ENCODE results near the gene JAML.

Gene JAML

DNA sequence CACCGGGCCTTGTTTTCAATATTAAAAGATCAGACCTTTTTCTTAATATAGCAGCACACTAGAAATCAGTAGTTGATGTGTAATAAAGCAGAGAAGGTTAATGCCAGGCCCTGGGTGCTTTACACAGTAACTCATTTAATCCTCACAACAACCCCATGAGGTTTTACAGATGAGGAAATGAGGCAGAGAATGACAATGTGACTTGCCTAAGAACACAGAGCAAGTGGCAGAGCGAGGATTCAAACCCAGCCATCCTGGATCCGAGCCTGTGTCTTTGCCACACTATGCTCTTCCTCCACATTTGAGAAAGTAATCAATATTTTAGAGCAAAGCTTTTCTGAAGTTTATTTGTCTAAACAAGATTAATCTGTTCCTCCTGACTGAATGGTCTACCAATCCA lies 7.2 kb downstream of the JAML start:
- no peaks in the 10 kb centered on the region for H3K9me3 ChIP-seq (replicated peaks in 1 of 11)
- TF ChIP-seq Cebpa-rat (IDR thresholded peaks at IDR 0.05), result no peak
- no peaks in the 10 kb centered on the region for H3K27me3 ChIP-seq
- peak overlapping the region in 2 of 11 experiments; percentile 49 to 77; a peak in 4 of 22 replicates for H3K9ac ChIP-seq
- H3K4me2 ChIP-seq, result peak overlapping the region in 9 of 11 experiments; percentile 56 to 99 (median 82); a peak in 17 of 22 replicates
- no peak overlapping the region for H3K4me3 ChIP-seq
- H3K36me3 ChIP-seq, result peaks cover 0 to under 1% (median 0%) of the 10 kb centered on the region in 11 experiments; a peak in 2 of 22 replicates
- no peaks in the 10 kb centered on the region for H4K20me1 ChIP-seq
- H3K27ac ChIP-seq, result peak overlapping the region in 7 of 11 experiments; percentile 27 to 90 (median 85); a peak in 10 of 22 replicates
- H3K4me1 ChIP-seq, result peaks cover 47 to 97% (median 56%) of the 10 kb centered on the region in 10 experiments

GRCh38 chr11:118216621-118217481 lies 8.0 kb downstream of the JAML start:
- Histone ChIP-seq H3K9me3 (replicated peaks in 1 of 11) (no peaks in the 10 kb centered on the region), H3K9ac (peak overlapping the region in 4 of 11 experiments; percentile 49 to 77 (median 60); a peak in 6 of 22 replicates), H3K4me2 (peak overlapping the region; percentile 32 to 99 (median 80)), H3K27ac (peak overlapping the region in 8 of 11 experiments; percentile 27 to 90 (median 85); a peak in 15 of 22 replicates), H3K4me3 (peak overlapping the region in 4 of 10 experiments; percentile 5 to 33 (median 19); a peak in 5 of 20 replicates), H3K4me1 (peaks cover 47 to 97% (median 63%) of the 10 kb centered on the region in 10 experiments), H3K27me3 (no peaks in the 10 kb centered on the region), H4K20me1 (no peaks in the 10 kb centered on the region), H3K36me3 (peaks cover 0 to 8% (median 0%) of the 10 kb centered on the region in 11 experiments; a peak in 4 of 22 replicates)
- TF ChIP-seq Cebpa-rat (IDR thresholded peaks at IDR 0.05), result no peak

DNA sequence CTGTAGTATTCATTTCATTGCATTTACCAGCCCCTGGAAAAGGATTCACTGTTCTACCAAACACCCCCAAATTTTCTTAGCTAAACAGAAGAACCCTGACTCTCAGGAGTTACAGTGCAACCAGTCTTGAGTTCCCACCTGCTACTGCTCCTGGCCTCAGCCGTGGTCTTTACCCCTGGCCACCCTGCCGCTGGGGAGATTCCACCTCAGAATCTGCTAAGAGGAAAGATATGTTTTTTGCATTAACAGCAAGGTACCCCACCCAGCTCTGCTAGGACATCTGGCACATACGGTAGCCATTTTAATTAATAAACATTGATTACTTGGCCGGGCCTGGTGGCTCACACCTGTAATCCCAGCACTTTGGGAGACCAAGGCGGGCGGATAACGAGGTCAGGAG lies 9.0 kb downstream of the JAML start:
- Histone ChIP-seq H3K9ac (peak overlapping the region in 7 of 11 experiments; percentile 57 to 77 (median 70); a peak in 11 of 22 replicates), H3K4me3 (peak overlapping the region in 4 of 10 experiments; percentile 10 to 37 (median 29); a peak in 4 of 20 replicates), H3K4me1 (peaks cover 47 to 97% (median 74%) of the 10 kb centered on the region in 10 experiments), H3K27ac (peak overlapping the region in 10 of 11 experiments; percentile 68 to 90 (median 84); a peak in 19 of 22 replicates), H3K9me3 (replicated peaks in 1 of 11) (no peaks in the 10 kb centered on the region), H3K4me2 (peak overlapping the region; percentile 70 to 99 (median 82)), H3K36me3 (peaks cover 0 to 19% (median 0%) of the 10 kb centered on the region in 11 experiments; a peak in 4 of 22 replicates), H4K20me1 (no peaks in the 10 kb centered on the region), H3K27me3 (no peaks in the 10 kb centered on the region)
- no peak for TF ChIP-seq Cebpa-rat (IDR thresholded peaks at IDR 0.05)

DNA sequence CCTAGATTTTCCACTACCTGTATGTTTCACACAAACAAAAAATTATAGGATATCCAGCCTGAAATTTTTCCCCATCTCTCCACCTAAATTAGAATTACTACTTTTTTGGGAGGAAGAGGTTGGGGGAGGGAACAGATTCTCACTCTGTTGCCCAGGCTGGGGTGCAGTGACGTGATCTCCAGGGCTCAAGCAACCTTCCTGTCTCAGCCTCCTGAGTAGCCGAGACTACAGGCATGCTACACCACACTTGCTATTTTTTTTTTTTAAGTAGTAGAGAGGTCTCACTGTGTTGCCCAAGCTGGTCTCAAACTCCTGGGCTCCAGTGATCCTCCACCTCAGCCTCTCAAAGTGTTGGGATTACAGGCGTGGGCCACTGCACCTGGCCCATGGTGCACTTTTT lies 9.5 kb downstream of the JAML start:
- no peaks in the 10 kb centered on the region for H4K20me1 ChIP-seq
- H3K4me3 ChIP-seq, result peak overlapping the region in 5 of 10 experiments; percentile 10 to 37 (median 26); a peak in 6 of 20 replicates
- H3K4me2 ChIP-seq, result peak overlapping the region; percentile 70 to 99 (median 82)
- H3K9me3 ChIP-seq (replicated peaks in 1 of 11), result no peaks in the 10 kb centered on the region
- peaks cover 0 to 24% (median 0%) of the 10 kb centered on the region in 11 experiments; a peak in 4 of 22 replicates for H3K36me3 ChIP-seq
- peak overlapping the region in 10 of 11 experiments; percentile 68 to 90 (median 84); a peak in 21 of 22 replicates for H3K27ac ChIP-seq
- peaks cover 47 to 98% (median 77%) of the 10 kb centered on the region in 10 experiments for H3K4me1 ChIP-seq
- no peak for TF ChIP-seq Cebpa-rat (IDR thresholded peaks at IDR 0.05)
- H3K9ac ChIP-seq, result peak overlapping the region in 9 of 11 experiments; percentile 45 to 77 (median 67); a peak in 15 of 22 replicates
- H3K27me3 ChIP-seq, result no peaks in the 10 kb centered on the region

GRCh38 chr11:118214210-118214914 lies 10.4 kb downstream of the JAML start:
- H3K27ac ChIP-seq, result peak overlapping the region; percentile 45 to 90 (median 84)
- peak overlapping the region; percentile 4 to 77 (median 67); a peak in 19 of 22 replicates for H3K9ac ChIP-seq
- peak overlapping the region; percentile 70 to 99 (median 82) for H3K4me2 ChIP-seq
- H3K4me3 ChIP-seq, result peak overlapping the region in 6 of 10 experiments; percentile 5 to 37 (median 21); a peak in 10 of 20 replicates
- peak in 9 of 11 experiments; percentile 52 to 78 (median 67); a peak in 13 of 22 replicates for TF ChIP-seq Cebpa-rat (IDR thresholded peaks at IDR 0.05)
- no peaks in the 10 kb centered on the region for H4K20me1 ChIP-seq
- H3K4me1 ChIP-seq, result peaks cover 47 to 98% (median 77%) of the 10 kb centered on the region in 10 experiments
- H3K27me3 ChIP-seq, result no peaks in the 10 kb centered on the region
- H3K36me3 ChIP-seq, result peaks cover 0 to 33% (median 0%) of the 10 kb centered on the region in 11 experiments; a peak in 4 of 22 replicates
- no peaks in the 10 kb centered on the region for H3K9me3 ChIP-seq (replicated peaks in 1 of 11)

DNA sequence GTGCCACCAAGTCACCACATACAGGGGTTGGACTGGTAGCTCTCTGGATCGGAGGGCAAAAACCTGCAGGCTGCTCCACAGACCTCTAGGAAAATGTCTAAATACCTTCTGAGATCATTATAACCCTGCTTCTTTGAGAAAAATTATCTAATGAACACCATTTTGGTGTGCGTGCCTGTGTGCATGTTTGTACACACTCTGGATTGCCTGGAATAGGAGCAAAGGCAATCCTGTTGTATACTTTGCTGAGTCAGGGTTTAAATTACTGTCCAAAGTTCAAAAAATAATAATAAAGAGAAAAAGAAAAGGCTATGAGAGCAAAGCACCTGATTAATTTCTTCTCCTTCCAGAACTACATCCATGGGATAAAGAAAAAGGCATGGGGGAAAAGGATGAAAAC lies 11.0 kb downstream of the JAML start:
- H3K4me3 ChIP-seq, result peak overlapping the region in 3 of 10 experiments; percentile 2 to 32 (median 19); a peak in 4 of 20 replicates
- peak overlapping the region in 10 of 11 experiments; percentile 3 to 77 (median 68); a peak in 17 of 22 replicates for H3K9ac ChIP-seq
- no peaks in the 10 kb centered on the region for H3K27me3 ChIP-seq
- H3K36me3 ChIP-seq, result peaks cover 0 to 38% (median 0%) of the 10 kb centered on the region in 11 experiments; a peak in 4 of 22 replicates
- no peak for TF ChIP-seq Cebpa-rat (IDR thresholded peaks at IDR 0.05)
- H3K4me2 ChIP-seq, result peak overlapping the region; percentile 70 to 99 (median 82)
- peaks cover 47 to 98% (median 77%) of the 10 kb centered on the region in 10 experiments for H3K4me1 ChIP-seq
- H3K9me3 ChIP-seq (replicated peaks in 1 of 11), result no peaks in the 10 kb centered on the region
- no peaks in the 10 kb centered on the region for H4K20me1 ChIP-seq
- H3K27ac ChIP-seq, result peak overlapping the region; percentile 45 to 90 (median 84)

DNA sequence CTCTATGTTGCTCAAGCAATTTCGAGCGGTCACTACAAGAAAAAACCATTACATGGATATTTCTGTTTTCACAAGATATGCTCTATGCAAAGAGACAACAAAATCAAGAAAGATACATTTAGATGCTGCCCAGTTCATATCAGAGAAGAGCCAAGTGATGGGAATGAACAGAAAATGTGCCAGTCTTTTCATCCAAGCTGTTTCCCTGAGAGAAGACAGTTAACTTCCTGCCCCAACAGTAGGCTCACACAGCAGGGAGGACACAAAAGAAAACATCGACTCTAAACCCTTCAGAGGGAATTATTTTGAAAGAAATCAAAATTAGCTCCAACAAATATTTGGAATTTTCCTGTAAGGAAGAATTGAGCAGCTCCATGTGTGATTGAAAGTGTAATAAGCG lies 11.6 kb downstream of the JAML start:
- Histone ChIP-seq H3K9ac (peak overlapping the region in 8 of 11 experiments; percentile 3 to 77 (median 72); a peak in 13 of 22 replicates), H3K27me3 (no peaks in the 10 kb centered on the region), H3K27ac (peak overlapping the region in 10 of 11 experiments; percentile 68 to 90 (median 84); a peak in 19 of 22 replicates)

DNA sequence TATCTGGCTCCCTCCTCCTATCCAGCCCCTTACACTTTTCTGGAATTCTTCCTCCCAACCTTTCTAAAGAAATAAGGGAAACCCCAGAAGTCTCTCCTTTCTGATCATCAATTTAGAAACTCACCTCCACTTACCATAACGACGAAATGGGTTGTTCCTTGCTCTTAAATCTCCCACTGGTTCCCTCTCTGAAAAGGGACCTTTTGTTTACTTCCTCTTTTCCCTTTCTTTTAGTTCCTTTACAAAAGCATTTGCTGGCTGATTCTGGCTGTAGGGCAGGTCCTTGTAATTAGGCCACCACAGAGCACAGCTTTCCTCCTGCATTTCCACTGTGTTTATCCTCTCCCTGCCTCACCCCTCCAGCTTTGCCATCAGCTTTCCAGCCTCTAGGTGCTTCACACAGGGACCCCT lies 12.0 kb downstream of the JAML start:
- TF ChIP-seq Cebpa-rat (IDR thresholded peaks at IDR 0.05), result no peak
- no peaks in the 10 kb centered on the region for H3K9me3 ChIP-seq (replicated peaks in 1 of 11)
- peak overlapping the region; percentile 70 to 99 (median 82); a peak in 21 of 22 replicates for H3K4me2 ChIP-seq
- H3K9ac ChIP-seq, result peak overlapping the region in 7 of 11 experiments; percentile 49 to 77 (median 75); a peak in 13 of 22 replicates
- H3K27me3 ChIP-seq, result no peaks in the 10 kb centered on the region
- H3K4me3 ChIP-seq, result peak overlapping the region in 2 of 10 experiments; percentile 4 to 34; a peak in 2 of 20 replicates
- peak overlapping the region in 10 of 11 experiments; percentile 68 to 90 (median 84); a peak in 18 of 22 replicates for H3K27ac ChIP-seq
- peaks cover 0 to 42% (median 0%) of the 10 kb centered on the region in 11 experiments; a peak in 4 of 22 replicates for H3K36me3 ChIP-seq
- peaks cover 47 to 98% (median 76%) of the 10 kb centered on the region in 10 experiments for H3K4me1 ChIP-seq
- H4K20me1 ChIP-seq, result no peaks in the 10 kb centered on the region

More for the DNA sequence above, 11.6 kb downstream of the JAML start:
- Histone ChIP-seq H3K4me1 (peaks cover 47 to 98% (median 77%) of the 10 kb centered on the region in 10 experiments), H4K20me1 (no peaks in the 10 kb centered on the region), H3K36me3 (peaks cover 0 to 39% (median 0%) of the 10 kb centered on the region in 11 experiments; a peak in 4 of 22 replicates), H3K4me3 (peak overlapping the region in 1 of 10 experiments; percentile 7; a peak in 1 of 20 replicates), H3K9me3 (replicated peaks in 1 of 11) (no peaks in the 10 kb centered on the region), H3K4me2 (peak overlapping the region; percentile 70 to 99 (median 82); a peak in 21 of 22 replicates)
- TF ChIP-seq Cebpa-rat (IDR thresholded peaks at IDR 0.05), result no peak
